Loucy (cell line): Measurements from ENCODE around the gene LMO2.

ENCODE experiments used
- CTCF ChIP-seq: fragments of 200-600 bp; sonication (generic); conservative IDR thresholded peaks from 2 replicates; pipeline ENCODE4 v1.5.1; 2014; ENCODE audit warnings: mild to moderate bottlenecking, antibody characterized with exemption, low read length
- EZH2phosphoT487 ChIP-seq: fragments of 200-600 bp; IDR thresholded peaks from 2 replicates; pipeline ENCODE4 v1.6.1; 2018; ENCODE audit warnings: antibody characterized with exemption, mild to moderate bottlenecking, moderate library complexity, borderline replicate concordance

GRCh38 chr11:33895752-33896137 is 3.9 kb upstream of the LMO2 start:
- no peak for TF ChIP-seq CTCF
- no peak for TF ChIP-seq EZH2phosphoT487
